AG10803 (cell line): ENCODE results near the gene ARHGAP19.

Experiments
- DNase-seq: peaks from one replicate; pipeline ENCODE4 v3.0.0; 2010; ENCODE audit warnings: low read depth
- H3K4me3 ChIP-seq: 2 replicates; pipeline ENCODE4 v1.5.1; 2011; ENCODE audit warnings: mild to moderate bottlenecking, low read length, control low read depth
- TF ChIP-seq, protein P1 (sequence below): conservative IDR thresholded peaks from 2 replicates; pipeline ENCODE4 v1.5.1; 2011; ENCODE audit warnings: mild to moderate bottlenecking, low read length, control low read depth, inconsistent platforms

Gene ARHGAP19

DNA sequence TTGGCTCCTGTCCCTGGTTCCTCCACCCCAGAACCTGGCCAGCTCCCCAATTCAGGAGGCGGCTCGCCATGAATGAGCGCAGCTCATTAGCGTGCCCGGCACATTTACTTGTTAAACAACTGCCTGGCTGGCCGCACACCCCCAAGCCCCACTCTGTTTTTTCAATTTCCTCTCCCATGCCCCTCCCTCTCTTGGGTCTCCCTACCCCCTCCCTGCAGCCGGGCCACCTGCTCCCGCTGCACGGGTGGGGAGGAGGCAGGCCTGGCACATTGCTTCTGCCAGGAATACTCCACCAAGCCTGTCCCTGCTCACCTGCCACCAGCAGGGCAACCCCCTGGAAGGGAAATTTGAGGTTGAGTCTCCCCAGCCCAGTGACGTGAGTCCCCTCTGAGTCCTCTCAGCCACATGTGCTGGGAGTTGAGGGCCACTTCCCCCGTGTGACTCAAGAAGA is 104.2 kb downstream of the ARHGAP19 start:
- TF ChIP-seq, protein P1, sequence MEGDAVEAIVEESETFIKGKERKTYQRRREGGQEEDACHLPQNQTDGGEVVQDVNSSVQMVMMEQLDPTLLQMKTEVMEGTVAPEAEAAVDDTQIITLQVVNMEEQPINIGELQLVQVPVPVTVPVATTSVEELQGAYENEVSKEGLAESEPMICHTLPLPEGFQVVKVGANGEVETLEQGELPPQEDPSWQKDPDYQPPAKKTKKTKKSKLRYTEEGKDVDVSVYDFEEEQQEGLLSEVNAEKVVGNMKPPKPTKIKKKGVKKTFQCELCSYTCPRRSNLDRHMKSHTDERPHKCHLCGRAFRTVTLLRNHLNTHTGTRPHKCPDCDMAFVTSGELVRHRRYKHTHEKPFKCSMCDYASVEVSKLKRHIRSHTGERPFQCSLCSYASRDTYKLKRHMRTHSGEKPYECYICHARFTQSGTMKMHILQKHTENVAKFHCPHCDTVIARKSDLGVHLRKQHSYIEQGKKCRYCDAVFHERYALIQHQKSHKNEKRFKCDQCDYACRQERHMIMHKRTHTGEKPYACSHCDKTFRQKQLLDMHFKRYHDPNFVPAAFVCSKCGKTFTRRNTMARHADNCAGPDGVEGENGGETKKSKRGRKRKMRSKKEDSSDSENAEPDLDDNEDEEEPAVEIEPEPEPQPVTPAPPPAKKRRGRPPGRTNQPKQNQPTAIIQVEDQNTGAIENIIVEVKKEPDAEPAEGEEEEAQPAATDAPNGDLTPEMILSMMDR: no peak
- no peak overlapping the region for H3K4me3 ChIP-seq
- no peak for DNase-seq

DNA sequence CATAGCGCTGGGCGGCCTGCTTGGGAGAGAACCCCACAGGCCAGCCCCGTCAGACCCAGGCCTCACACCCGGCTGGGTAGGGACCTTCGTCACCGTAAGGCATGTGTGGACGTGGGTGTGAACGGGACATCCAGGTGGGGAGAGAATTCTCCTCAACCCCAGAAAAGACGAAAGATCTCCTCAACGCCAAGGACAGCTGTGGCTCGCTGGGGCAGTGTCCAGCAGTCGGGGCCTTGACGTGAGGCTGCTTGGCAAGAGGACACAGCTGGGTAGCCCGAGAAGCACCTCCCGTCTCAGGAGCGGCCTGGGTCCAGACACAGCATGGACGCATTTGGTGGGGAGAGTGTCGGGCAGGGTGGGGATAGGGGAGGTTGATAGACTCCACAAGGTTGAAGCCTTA is 105.5 kb downstream of the ARHGAP19 start:
- no peak for DNase-seq
- TF ChIP-seq, protein P1: no peak
- H3K4me3 ChIP-seq: no peak overlapping the region

DNA sequence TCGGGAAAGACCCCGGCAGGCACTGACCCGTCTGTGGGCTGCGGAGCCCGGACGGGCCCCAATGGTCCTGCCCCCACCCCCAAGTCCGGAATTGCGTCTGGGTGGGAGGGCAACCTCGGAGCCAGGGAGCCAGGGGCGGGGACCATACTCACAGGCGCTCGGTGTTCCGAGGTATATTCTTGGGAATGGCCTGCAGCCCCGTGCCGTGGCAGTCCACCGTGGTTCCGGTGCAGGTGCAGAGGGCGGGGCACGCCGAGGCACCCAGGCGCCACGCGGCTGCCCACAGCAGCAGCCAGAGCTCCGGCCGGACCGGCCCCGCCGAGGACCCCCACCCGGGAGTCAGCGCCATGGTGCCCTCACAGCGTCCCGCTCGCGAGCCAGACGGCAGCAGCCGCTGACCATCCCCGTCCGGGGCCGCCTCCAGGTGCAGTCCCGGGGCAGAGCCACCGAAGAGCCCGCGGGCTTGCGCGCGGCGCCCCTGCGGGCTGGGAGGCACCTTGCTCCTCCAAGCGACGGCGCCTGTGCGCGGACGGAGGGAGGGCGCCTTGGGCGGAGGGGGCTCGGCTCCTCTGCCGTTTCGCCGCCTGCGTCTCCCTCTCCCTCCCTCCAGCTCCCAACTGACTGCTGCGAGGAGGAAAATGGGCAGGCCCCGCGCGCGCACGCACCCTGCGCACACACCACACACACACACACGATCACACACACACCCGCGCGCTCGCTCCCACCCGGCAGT is 106.9 kb downstream of the ARHGAP19 start, which contains the start of gene SLIT1:
Gene SLIT1, minus strand, starts transcription at position 634 of the 733 bp plus-strand sequence. Its CDS starts 285 bp downstream, at position 349.
- H3K4me3 ChIP-seq: no peak within 1 kb of the TSS
- TF ChIP-seq, protein P1: no peak
- DNase-seq: no peak

DNA sequence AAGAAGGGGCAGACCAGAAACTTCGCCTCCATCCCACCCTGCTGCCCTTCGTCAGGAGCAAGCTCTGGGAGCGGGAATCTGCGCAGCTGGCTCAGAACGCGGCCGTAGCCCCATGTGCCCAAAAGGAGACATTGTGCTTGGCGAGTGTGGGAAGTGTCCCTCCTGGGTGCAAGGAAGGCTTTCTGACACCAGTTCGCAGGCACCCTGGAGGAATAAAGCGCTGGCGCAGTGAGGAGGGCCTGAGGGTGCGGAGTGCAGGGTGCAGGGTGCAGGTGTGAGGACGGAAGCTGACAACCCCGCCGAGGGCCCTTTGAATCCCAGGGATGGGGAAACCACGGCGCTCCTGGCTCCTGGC is 107.5 kb downstream of the ARHGAP19 start:
- DNase-seq: no peak
- TF ChIP-seq, protein P1: no peak
- H3K4me3 ChIP-seq: no peak overlapping the region

DNA sequence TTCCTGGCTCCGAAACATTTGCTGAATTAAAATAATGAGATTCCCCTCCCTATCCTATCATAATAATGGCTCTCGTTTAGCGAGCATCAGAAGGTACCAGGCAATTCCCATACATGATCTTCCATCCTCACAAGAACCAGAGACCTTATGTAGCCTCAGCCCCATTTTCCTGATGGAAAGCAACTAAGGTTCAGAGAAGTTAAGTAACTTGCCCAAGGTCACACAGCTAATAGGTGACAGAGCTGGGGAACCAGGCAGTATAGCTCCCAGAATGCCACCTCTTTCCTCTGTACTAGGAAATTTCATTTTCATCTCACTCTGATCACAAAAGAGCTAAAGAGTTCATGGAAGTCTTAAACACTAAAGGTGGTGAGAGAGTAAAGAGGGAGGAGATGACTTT is 109.1 kb downstream of the ARHGAP19 start:
- H3K4me3 ChIP-seq: no peak overlapping the region
- TF ChIP-seq, protein P1: no peak
- DNase-seq: no peak

DNA sequence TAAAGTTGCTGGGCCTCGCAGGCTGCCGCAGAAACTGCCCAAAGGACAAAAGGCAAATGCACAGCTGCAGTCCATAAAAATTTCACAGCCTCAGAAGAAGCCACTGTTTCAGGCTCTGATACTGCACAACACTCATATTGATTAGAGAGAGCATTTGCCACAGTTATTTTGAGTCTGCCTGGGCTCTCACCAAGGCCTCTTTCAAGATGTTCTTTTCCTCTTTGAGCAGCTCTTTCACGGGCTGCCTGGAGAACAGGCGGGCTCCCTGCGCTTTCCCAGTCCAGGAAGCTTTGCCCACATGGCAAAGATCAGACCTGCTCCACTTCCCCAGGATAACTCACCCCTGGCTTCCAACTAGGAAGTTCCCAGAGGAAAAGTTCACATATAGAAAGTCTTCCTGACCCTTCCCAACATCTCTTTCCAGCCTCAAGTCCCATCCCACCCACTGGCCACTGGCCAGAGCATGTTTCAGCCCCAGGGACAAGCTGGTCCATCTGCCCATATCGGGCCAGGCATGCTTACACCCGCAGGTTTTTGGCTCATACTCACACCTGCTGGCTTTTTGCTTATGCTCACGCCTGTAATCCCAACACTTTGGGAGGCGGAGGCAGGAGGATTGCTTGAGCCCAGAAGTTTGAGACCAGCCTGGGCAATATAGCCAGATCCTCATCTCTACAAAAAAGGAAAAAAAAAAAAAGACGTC is 110.0 kb downstream of the ARHGAP19 start:
- DNase-seq: no peak
- TF ChIP-seq, protein P1: no peak
- no peak overlapping the region for H3K4me3 ChIP-seq

DNA sequence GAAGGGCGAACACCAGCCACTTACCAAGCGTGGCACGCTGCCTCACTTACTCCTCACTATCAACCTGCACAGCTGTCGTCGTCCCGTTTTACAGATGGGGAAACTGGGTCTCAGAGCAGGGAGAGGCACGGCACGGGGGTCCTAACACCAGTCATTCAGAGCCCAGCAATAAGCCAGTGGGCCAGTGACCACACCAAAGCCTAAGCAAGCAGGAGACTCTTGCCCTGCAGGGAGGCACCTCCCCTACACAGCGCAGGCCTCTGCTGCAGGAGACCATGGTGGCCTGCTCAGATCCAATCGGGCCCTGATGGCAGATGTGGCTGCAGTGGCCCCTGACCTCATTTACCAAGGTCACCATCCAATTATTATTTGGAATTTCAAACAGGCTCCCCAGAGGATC is 111.5 kb downstream of the ARHGAP19 start:
- TF ChIP-seq, protein P1: no peak
- no peak for DNase-seq
- no peak overlapping the region for H3K4me3 ChIP-seq
